ENCODE measurements around the gene ZNF354B. TPM values are rescaled to one million over a fixed set of nuclear protein-coding genes. Genes with fewer than 3 reads are reported as not detected.

ZNF354B gene
- total and polyA plus RNA-seq, 2 of the 8 experiments (the other 6 are each of a cell fraction or from before 2014, with no cell fraction given) = 5.0 to 10.8 TPM

GRCh38 chr5:178869577-178869976 is 9.8 kb downstream of the ZNF354B start:
- no peak for FAIRE-seq
- no peak overlapping the region for H2BK15ac ChIP-seq (ENCODE audit: low read length)
- ChIA-PET CTCF (ENCODE audit: partially characterized antibody) (interaction anchor here (0.6 kb wide), 1 partner anchor 801 kb away, joined by 3 read pairs; no protein-coding TSS in a partner anchor), POLR2A (ENCODE audit: partially characterized antibody) (interaction anchor here (1.2 kb wide), 1 partner anchor 10 kb away, joined by 3 read pairs; the partner anchor contains the start of gene ZNF354B)
- no peak overlapping the region for H4K91ac ChIP-seq (replicated peaks; ENCODE audit: insufficient read length, low read length)
- H2BK20ac ChIP-seq (ENCODE audit: low read length) = no peak overlapping the region
- no peak overlapping the region for H2BK120ac ChIP-seq (replicated peaks; ENCODE audit: low read depth, low read length)
- no peak overlapping the region for H2BK5ac ChIP-seq (ENCODE audit: low read depth, low read length)
- H2BK12ac ChIP-seq (ENCODE audit: low read depth, low read length) = no peak overlapping the region
- no peak overlapping the region for H2AFZ ChIP-seq (ENCODE audit: low read length)
- no peak overlapping the region for H3K4me3 ChIP-seq (ENCODE audit: extremely low read depth in 1 of 4, insufficient read depth in 2 of 4, low read depth in 3 of 4, low read length in 4 of 4)
- H2AK5ac ChIP-seq (ENCODE audit: low read depth, low read length) = no peak overlapping the region
- no peaks in the 10 kb centered on the region for H3K27me3 ChIP-seq (replicated peaks in 1 of 4; ENCODE audit: control insufficient read depth in 3 of 4, extremely low read depth in 1 of 4, insufficient read depth in 3 of 4, low read length in 3 of 4)
- H3K9ac ChIP-seq (replicated peaks in 1 of 4; ENCODE audit: extremely low read depth in 1 of 4, low read depth in 3 of 4, low read length in 3 of 4) = no peak overlapping the region
- 0 out of 4 replicates have a peak, but pooled peaks cover 0 to 4% of the 10 kb centered on the region in 2 experiments for H3K9me3 ChIP-seq (ENCODE audit: insufficient read depth in 2 of 2, low read depth in 1 of 2, low read length in 1 of 2)
- peaks cover 0 to 29% (median 10%) of the 10 kb centered on the region in 4 experiments; a peak in 4 of 8 replicates for H3K36me3 ChIP-seq (ENCODE audit: control insufficient read depth in 2 of 4, insufficient read depth in 4 of 4, low read length in 3 of 4)
- H3K4me1 ChIP-seq (replicated peaks in 1 of 4; ENCODE audit: control insufficient read depth in 3 of 4, insufficient read depth in 4 of 4, low read length in 3 of 4) = no peaks in the 10 kb centered on the region
- H3K23ac ChIP-seq (ENCODE audit: insufficient read length) = no peak overlapping the region
- H3K27ac ChIP-seq (ENCODE audit: low read depth, low read length) = no peak overlapping the region
- no peaks in the 10 kb centered on the region for H3K79me1 ChIP-seq (ENCODE audit: low read depth, low read length)
- no peaks in the 10 kb centered on the region for H4K20me1 ChIP-seq (replicated peaks in 1 of 2; ENCODE audit: control insufficient read depth in 1 of 2, insufficient read depth in 2 of 2, low read length in 2 of 2)
- no peak overlapping the region for H4K5ac ChIP-seq (ENCODE audit: insufficient read length, low read depth, low read length)
- no peaks in the 10 kb centered on the region for H3K23me2 ChIP-seq (ENCODE audit: low read depth, low read length)
- H3K56ac ChIP-seq (replicated peaks; ENCODE audit: insufficient read length, low read depth, low read length) = no peak overlapping the region
- no peak overlapping the region for H3K4ac ChIP-seq (replicated peaks; ENCODE audit: insufficient read length, low read depth, low read length)
- no peak overlapping the region for H4K8ac ChIP-seq (ENCODE audit: extremely low read depth, insufficient read depth, low read length)
- no peak overlapping the region for H3K4me2 ChIP-seq (ENCODE audit: insufficient read depth in 1 of 2, low read depth in 2 of 2, low read length in 2 of 2)
- H3K14ac ChIP-seq (ENCODE audit: insufficient read length) = no peak overlapping the region
- H3K18ac ChIP-seq (ENCODE audit: extremely low read depth, low read length) = no peak overlapping the region
- WGBS, 2 experiments (ENCODE audit: extremely low coverage in 1 of 2, insufficient coverage in 1 of 2, insufficient read length in 1 of 2, insufficient replicate concordance in 2 of 2, low coverage in 1 of 2, low lambda C conversion rate in 2 of 2, missing lambda C conversion rate in 1 of 2) = 90% methylated on average over 8 of the region's 8 CpGs; no CpG with 5 or more reads in 1 of the 2 experiments
- no peaks in the 10 kb centered on the region for H3K79me2 ChIP-seq (ENCODE audit: control insufficient read depth in 1 of 2, insufficient read depth in 2 of 2, low read length in 2 of 2)
- DNase-seq (ENCODE audit: low read depth in 1 of 2, low spot score in 2 of 2) = no peak
- TF ChIP-seq CBX8 (IDR thresholded peaks at IDR 0.05; ENCODE audit: borderline replicate concordance, low read depth, low read length) = no peak
- TF ChIP-seq CREB1 (IDR thresholded peaks at IDR 0.05) = no peak
- no peak for TF ChIP-seq TAF1 (IDR thresholded peaks at IDR 0.05; ENCODE audit: low read depth, low read length)
- no peak for TF ChIP-seq RXRA (IDR thresholded peaks at IDR 0.05; ENCODE audit: insufficient read depth, low read depth, low read length)
- TF ChIP-seq PHF8 (conservative IDR thresholded peaks at IDR 0.05; ENCODE audit: low read depth, low read length) = no peak
- TF ChIP-seq EP300 (IDR thresholded peaks at IDR 0.05; ENCODE audit: borderline replicate concordance in 1 of 2, low read depth in 2 of 2, low read length in 2 of 2) = no peak
- no peak for TF ChIP-seq SUZ12 (IDR thresholded peaks at IDR 0.05; ENCODE audit: low read length)
- no peak for TF ChIP-seq CEBPB (IDR thresholded peaks at IDR 0.05; ENCODE audit: low read depth, low read length)
- no peak for TF ChIP-seq ATF3 (IDR thresholded peaks at IDR 0.05; ENCODE audit: insufficient read depth, low read depth, low read length)
- TF ChIP-seq SRF (IDR thresholded peaks at IDR 0.05; ENCODE audit: low read depth, low read length) = no peak
- TF ChIP-seq CHD1 (IDR thresholded peaks at IDR 0.05; ENCODE audit: low read depth, low read length) = no peak
- TF ChIP-seq KDM4A (IDR thresholded peaks at IDR 0.05; ENCODE audit: low read depth, low read length, severe bottlenecking) = no peak
- no peak for TF ChIP-seq MAFK (IDR thresholded peaks at IDR 0.05; ENCODE audit: low read depth, low read length)
- no peak for TF ChIP-seq RFX5 (IDR thresholded peaks at IDR 0.05; ENCODE audit: borderline replicate concordance, low read depth, low read length)
- no peak for TF ChIP-seq ASH2L (IDR thresholded peaks at IDR 0.05; ENCODE audit: low read length)

All from H1 (cell line).